DOHH2 (cell line): ENCODE measurements around the gene TEX14.

Experiments
- CTCF ChIP-seq: fragments of 200-600 bp; sonication (generic); IDR thresholded peaks from one replicate; pipeline ENCODE4 v1.5.1; 2014; ENCODE audit warnings: antibody characterized with exemption, mild to moderate bottlenecking, low read depth, low read length; ENCODE audit not compliant: poor library complexity, severe bottlenecking
- EZH2phosphoT487 ChIP-seq: fragments of 200-600 bp; sonication (generic); IDR thresholded peaks from 2 replicates; pipeline ENCODE4 v1.6.1; 2017; ENCODE audit warnings: borderline replicate concordance, mild to moderate bottlenecking, antibody characterized with exemption, low read length, moderate library complexity, mixed read lengths

GRCh38 chr17:58703916-58704286 lies 12.1 kb upstream of the TEX14 start:
- no peak for TF ChIP-seq CTCF
- TF ChIP-seq EZH2phosphoT487: no peak
